GM12878 (cell line): ENCODE results near the gene ITSN1. TPM values are rescaled to one million over a fixed set of nuclear protein-coding genes. Genes with fewer than 3 reads are reported as not detected.

Experiments used
- ATAC-seq: fragments of 200-7000 bp; cut with Tn5 transposase; 3 replicates; pipeline ENCODE4 v1.9.1; 2020; ENCODE audit warnings: mild to moderate bottlenecking, moderate library complexity
- BruUV-seq: library from RNA; stranded (reverse); fragments of 400-500 nt; replicated peaks from 2 replicates; lab custom pipeline; 2021; lab: Mats Ljungman, UMichigan
- CTCF ChIA-PET: fragments of 300-600 bp; sonication (Branson Sonifier 250); formaldehyde crosslinking; extraction: SDS; loops from one replicate; lab custom pipeline; 2021; ENCODE audit warnings: inconsistent platforms; lab: Yijun Ruan, JAX
- POLR2A ChIA-PET: fragments of 350-600 bp; formaldehyde crosslinking; extraction: SDS; loops from one replicate; lab custom pipeline; 2021; ENCODE audit warnings: inconsistent platforms; lab: Charles Lee
- RAD21 ChIA-PET: fragments of 300-600 bp; sonication (Branson Sonifier 250); formaldehyde crosslinking; loops from one replicate; lab custom pipeline; 2023; ENCODE audit warnings: antibody characterized with exemption; ENCODE audit not compliant: unreplicated experiment; lab: Charles Lee
- SMC1A ChIA-PET: fragments of 300-600 bp; sonication (Branson Sonifier 250); formaldehyde crosslinking; loops from one replicate; lab custom pipeline; 2023; ENCODE audit not compliant: unreplicated experiment, uncharacterized antibody; lab: Charles Lee
- DNase-seq: peaks from one replicate; pipeline ENCODE4 v3.0.0-alpha.2; 2011; ENCODE audit warnings: low read depth, low spot score
- FAIRE-seq: peaks from 3 replicates; lab custom pipeline; 2011; peaks lifted over from hg19 to GRCh38; lab: Jason Lieb, UNC
- H2AFZ ChIP-seq: 2 replicates; pipeline ENCODE4 v1.6.0; 2011; ENCODE audit warnings: low read depth, low read length, control low read depth; ENCODE audit not compliant: control insufficient read depth
- H3K27ac ChIP-seq: 2 replicates; pipeline ENCODE4 v1.5.1; 2011; ENCODE audit warnings: control low read depth; ENCODE audit not compliant: control insufficient read depth, insufficient read depth
- H3K27me3 ChIP-seq, 2 experiments: replicated peaks in 1 of 2; 2 replicates each; pipeline versions ENCODE4 v1.6.0 to v1.6.1; 2011; ENCODE audit warnings: low read length in 1 of 2; ENCODE audit not compliant: control insufficient read depth in 2 of 2, insufficient read depth in 2 of 2
- H3K36me3 ChIP-seq, 2 experiments: 2 replicates each; pipeline ENCODE4 v1.5.1; 2011; ENCODE audit warnings: low read length in 1 of 2; ENCODE audit not compliant: control insufficient read depth in 2 of 2, insufficient read depth in 2 of 2
- H3K4me1 ChIP-seq: 2 replicates; pipeline ENCODE4 v1.6.1; 2011; ENCODE audit warnings: mild to moderate bottlenecking, low read length, moderate library complexity, mixed read lengths; ENCODE audit not compliant: control insufficient read depth, insufficient read depth
- H3K4me2 ChIP-seq: 2 replicates; pipeline ENCODE4 v1.6.0; 2011; ENCODE audit warnings: control low read depth; ENCODE audit not compliant: control insufficient read depth, insufficient read depth
- H3K4me3 ChIP-seq: fragments of 200-600 bp; sonication (generic); 2 replicates; pipeline ENCODE4 v1.5.1; 2016
- H3K79me2 ChIP-seq: 2 replicates; pipeline ENCODE4 v1.6.0; 2011; ENCODE audit warnings: low read length; ENCODE audit not compliant: control insufficient read depth, insufficient read depth
- H3K9ac ChIP-seq: 2 replicates; pipeline ENCODE4 v1.8.0; 2011; ENCODE audit warnings: low read length, control low read depth, mixed read lengths; ENCODE audit not compliant: control insufficient read depth, insufficient read depth
- H3K9me3 ChIP-seq: replicated peaks from 3 replicates; pipeline ENCODE4 v1.5.1; 2011; ENCODE audit warnings: mild to moderate bottlenecking, low read length; ENCODE audit not compliant: control insufficient read depth, insufficient read depth
- H4K20me1 ChIP-seq: 2 replicates; pipeline ENCODE4 v1.6.0; 2011; ENCODE audit not compliant: control insufficient read depth, insufficient read depth
- BACH1 ChIP-seq: fragments of 450-650 bp; IDR thresholded peaks from 2 replicates; pipeline ENCODE4 v1.6.1; 2017; ENCODE audit warnings: mild to moderate bottlenecking, borderline replicate concordance
- BMI1 ChIP-seq: fragments of 450-650 bp; IDR thresholded peaks from 2 replicates; pipeline ENCODE4 v1.6.1; 2016; ENCODE audit warnings: mild to moderate bottlenecking, moderate library complexity, borderline replicate concordance
- CREB1 ChIP-seq: IDR thresholded peaks from 2 replicates; pipeline ENCODE4 v1.6.1; 2012; ENCODE audit warnings: low read depth, mild to moderate bottlenecking, inconsistent platforms
- CREM ChIP-seq: IDR thresholded peaks from 2 replicates; pipeline ENCODE4 v1.6.1; 2014; ENCODE audit warnings: antibody characterized with exemption, low read depth
- GABPA ChIP-seq: IDR thresholded peaks from 2 replicates; pipeline ENCODE4 v1.6.1; 2014; ENCODE audit warnings: antibody characterized with exemption, low read depth, mild to moderate bottlenecking, inconsistent platforms
- NFXL1 ChIP-seq: fragments of 450-650 bp; IDR thresholded peaks from 2 replicates; pipeline ENCODE4 v1.6.1; 2017; ENCODE audit warnings: antibody characterized with exemption, mild to moderate bottlenecking, borderline replicate concordance
- NR2F1 ChIP-seq: fragments of 450-650 bp; conservative IDR thresholded peaks from 2 replicates; pipeline ENCODE4 v1.6.1; 2017; ENCODE audit warnings: mild to moderate bottlenecking
- RAD21 ChIP-seq: IDR thresholded peaks from 2 replicates; pipeline ENCODE4 v1.6.1; 2011; ENCODE audit warnings: mild to moderate bottlenecking, low read depth, low read length, moderate library complexity; ENCODE audit not compliant: insufficient read depth
- RB1 ChIP-seq: fragments of 450-650 bp; formaldehyde crosslinking; IDR thresholded peaks from 2 replicates; pipeline ENCODE4 v1.6.1; 2017; ENCODE audit warnings: mild to moderate bottlenecking, borderline replicate concordance
- TCF3 ChIP-seq: IDR thresholded peaks from 2 replicates; pipeline ENCODE4 v1.6.1; 2012; ENCODE audit warnings: low read depth, mild to moderate bottlenecking, low read length, borderline replicate concordance; ENCODE audit not compliant: insufficient read depth
- ZBED1 ChIP-seq: IDR thresholded peaks from 2 replicates; pipeline ENCODE4 v1.6.1; 2016; ENCODE audit warnings: borderline replicate concordance
- WGBS: methylation state at CpG from one replicate; pipeline ENCODE4 v1.1.6; 2016; ENCODE audit warnings: low lambda C conversion rate; ENCODE audit not compliant: insufficient replicate concordance, insufficient coverage; ENCODE audit errors: missing lambda C conversion rate; 5-methylcytosine and 5-hydroxymethylcytosine counted together
- in situ Hi-C: fragments of 300-500 bp; cut with MboI; formaldehyde crosslinking; loops from 9 replicates; pipeline ENCODE4 v1.14.3; 2018; ENCODE audit warnings: mixed read lengths
- intact Hi-C: fragments of 100-400 bp; cut with micrococcal nuclease; formaldehyde crosslinking; loops from one replicate; pipeline ENCODE4 v1.14.2; 2022; ENCODE audit not compliant: unreplicated experiment
- polyA plus RNA-seq, 11 experiments: library from polyadenylated mRNA; depleted of rRNA in 4 of 11; unstranded in 6 of 11; stranded (reverse) in 5 of 11; fragments of >200 nt; fragmentation: Nextera tagmentation in 4 of 11; fragmentation: Illumina TruSeq in 1 of 11; extraction: Ambion mirVana in 4 of 11; extraction: Trizol in 1 of 11; gene quantifications; 1 replicate in 1 of 11; 2 replicates in 10 of 11; pipeline versions ENCODE4 v1.2.1 to v1.2.3, GENCODE V29; 2011 to 2016; ENCODE audit warnings: inconsistent platforms in 2 of 11, missing spikeins in 2 of 11, low read depth in 1 of 11
- total RNA-seq, 4 experiments: library from RNA; depleted of rRNA in 3 of 4; stranded (reverse); fragments of >200 nt in 3 of 4; fragmentation: Illumina TruSeq in 1 of 4; extraction: Trizol in 1 of 4; gene quantifications; 2 replicates each; pipeline versions ENCODE4 v1.2.1 to v1.2.3, GENCODE V29; 2013 to 2021
- TF ChIP-seq, protein P1 (sequence below): IDR thresholded peaks from 2 replicates; pipeline ENCODE4 v1.6.1; 2011; ENCODE audit warnings: borderline replicate concordance, low read depth, mild to moderate bottlenecking, moderate library complexity, mixed read lengths, low read length; ENCODE audit not compliant: insufficient read depth; ENCODE audit errors: extremely low read length
- TF ChIP-seq, protein P2 (sequence below): IDR thresholded peaks from 2 replicates; pipeline ENCODE4 v1.6.1; 2012; ENCODE audit warnings: improper control_type of control experiment, low read depth, low read length; ENCODE audit not compliant: insufficient replicate concordance
- TF ChIP-seq, protein P3 (sequence below): fragments of 450-650 bp; formaldehyde crosslinking; IDR thresholded peaks from 2 replicates; pipeline ENCODE4 v1.4.0; 2022; ENCODE audit warnings: mild to moderate bottlenecking, moderate library complexity

ITSN1 gene
- total and polyA plus RNA-seq, 10 of the 15 experiments (the other 5 are each of a cell fraction or from before 2014, with no cell fraction given): 0.89 to 10.6 (median 4.8) TPM

DNA sequence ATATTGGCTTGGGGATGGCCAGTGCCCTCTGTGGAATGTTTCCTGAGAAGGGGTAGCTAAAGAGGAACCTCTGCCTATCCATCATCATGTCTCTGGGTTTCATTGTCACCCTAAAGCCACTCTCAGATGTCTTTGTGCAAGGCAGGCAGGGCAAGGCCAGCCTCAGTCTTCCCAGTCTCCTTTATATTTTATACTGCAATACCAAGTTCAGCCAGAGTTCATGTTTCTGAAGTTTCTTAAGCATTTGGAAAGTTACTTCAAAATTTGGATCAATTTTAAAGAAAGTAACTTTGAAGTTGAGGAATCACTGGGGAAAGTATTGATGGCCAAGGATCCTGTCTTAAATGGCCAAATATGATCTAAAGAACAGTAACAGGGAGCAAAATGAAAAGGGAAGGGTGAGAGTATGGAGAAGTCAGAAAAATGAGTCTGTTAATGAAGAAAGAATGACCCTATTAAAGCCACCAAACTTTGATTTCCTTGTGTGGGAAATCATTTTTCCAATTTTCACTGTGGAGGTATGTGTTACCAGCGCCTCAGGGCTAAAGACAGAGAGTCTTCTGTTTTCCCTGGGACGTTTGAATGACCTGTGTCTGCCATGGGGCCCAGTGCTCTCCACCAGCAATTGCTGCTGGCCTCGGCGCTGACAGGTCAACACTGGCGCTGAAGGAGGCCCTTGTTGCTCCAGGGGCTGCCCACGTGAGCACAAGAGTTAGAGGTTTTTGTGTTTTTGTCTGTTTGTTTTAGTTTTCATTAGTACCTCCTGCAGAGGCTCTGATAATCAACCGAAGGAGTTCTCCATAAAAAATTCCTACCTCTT is 179.4 kb downstream of the ITSN1 start:
- in situ Hi-C loops: no loop called here
- H3K9ac ChIP-seq: no peak overlapping the region
- intact Hi-C loops: no loop called here
- H4K20me1 ChIP-seq: no peaks in the 10 kb centered on the region
- H3K79me2 ChIP-seq: no peaks in the 10 kb centered on the region
- H3K27me3 ChIP-seq: no peaks in the 10 kb centered on the region
- CTCF ChIA-PET: no interaction called here
- RAD21 ChIA-PET: no interaction called here
- H3K27ac ChIP-seq: no peak overlapping the region
- H3K4me2 ChIP-seq: no peak overlapping the region
- BruUV-seq: no TSS peak
- DNase-seq (no peak), ATAC-seq (no peak), FAIRE-seq (no peak)
- POLR2A ChIA-PET: no interaction called here
- 36% methylated on average over 7 of the region's 7 CpGs for WGBS
- H3K9me3 ChIP-seq: no peaks in the 10 kb centered on the region
- H2AFZ ChIP-seq: no peak overlapping the region
- no peaks in the 10 kb centered on the region for H3K4me1 ChIP-seq
- SMC1A ChIA-PET: no interaction called here
- H3K36me3 ChIP-seq: no peaks in the 10 kb centered on the region
- no peak overlapping the region for H3K4me3 ChIP-seq
- TF ChIP-seq, protein P1, sequence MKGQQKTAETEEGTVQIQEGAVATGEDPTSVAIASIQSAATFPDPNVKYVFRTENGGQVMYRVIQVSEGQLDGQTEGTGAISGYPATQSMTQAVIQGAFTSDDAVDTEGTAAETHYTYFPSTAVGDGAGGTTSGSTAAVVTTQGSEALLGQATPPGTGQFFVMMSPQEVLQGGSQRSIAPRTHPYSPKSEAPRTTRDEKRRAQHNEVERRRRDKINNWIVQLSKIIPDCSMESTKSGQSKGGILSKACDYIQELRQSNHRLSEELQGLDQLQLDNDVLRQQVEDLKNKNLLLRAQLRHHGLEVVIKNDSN: no peak
- no peak for TF ChIP-seq RB1
- TF ChIP-seq CREB1: no peak
- no peak for TF ChIP-seq GABPA
- TF ChIP-seq NFXL1: no peak
- TF ChIP-seq RAD21: no peak
- TF ChIP-seq, protein P2, sequence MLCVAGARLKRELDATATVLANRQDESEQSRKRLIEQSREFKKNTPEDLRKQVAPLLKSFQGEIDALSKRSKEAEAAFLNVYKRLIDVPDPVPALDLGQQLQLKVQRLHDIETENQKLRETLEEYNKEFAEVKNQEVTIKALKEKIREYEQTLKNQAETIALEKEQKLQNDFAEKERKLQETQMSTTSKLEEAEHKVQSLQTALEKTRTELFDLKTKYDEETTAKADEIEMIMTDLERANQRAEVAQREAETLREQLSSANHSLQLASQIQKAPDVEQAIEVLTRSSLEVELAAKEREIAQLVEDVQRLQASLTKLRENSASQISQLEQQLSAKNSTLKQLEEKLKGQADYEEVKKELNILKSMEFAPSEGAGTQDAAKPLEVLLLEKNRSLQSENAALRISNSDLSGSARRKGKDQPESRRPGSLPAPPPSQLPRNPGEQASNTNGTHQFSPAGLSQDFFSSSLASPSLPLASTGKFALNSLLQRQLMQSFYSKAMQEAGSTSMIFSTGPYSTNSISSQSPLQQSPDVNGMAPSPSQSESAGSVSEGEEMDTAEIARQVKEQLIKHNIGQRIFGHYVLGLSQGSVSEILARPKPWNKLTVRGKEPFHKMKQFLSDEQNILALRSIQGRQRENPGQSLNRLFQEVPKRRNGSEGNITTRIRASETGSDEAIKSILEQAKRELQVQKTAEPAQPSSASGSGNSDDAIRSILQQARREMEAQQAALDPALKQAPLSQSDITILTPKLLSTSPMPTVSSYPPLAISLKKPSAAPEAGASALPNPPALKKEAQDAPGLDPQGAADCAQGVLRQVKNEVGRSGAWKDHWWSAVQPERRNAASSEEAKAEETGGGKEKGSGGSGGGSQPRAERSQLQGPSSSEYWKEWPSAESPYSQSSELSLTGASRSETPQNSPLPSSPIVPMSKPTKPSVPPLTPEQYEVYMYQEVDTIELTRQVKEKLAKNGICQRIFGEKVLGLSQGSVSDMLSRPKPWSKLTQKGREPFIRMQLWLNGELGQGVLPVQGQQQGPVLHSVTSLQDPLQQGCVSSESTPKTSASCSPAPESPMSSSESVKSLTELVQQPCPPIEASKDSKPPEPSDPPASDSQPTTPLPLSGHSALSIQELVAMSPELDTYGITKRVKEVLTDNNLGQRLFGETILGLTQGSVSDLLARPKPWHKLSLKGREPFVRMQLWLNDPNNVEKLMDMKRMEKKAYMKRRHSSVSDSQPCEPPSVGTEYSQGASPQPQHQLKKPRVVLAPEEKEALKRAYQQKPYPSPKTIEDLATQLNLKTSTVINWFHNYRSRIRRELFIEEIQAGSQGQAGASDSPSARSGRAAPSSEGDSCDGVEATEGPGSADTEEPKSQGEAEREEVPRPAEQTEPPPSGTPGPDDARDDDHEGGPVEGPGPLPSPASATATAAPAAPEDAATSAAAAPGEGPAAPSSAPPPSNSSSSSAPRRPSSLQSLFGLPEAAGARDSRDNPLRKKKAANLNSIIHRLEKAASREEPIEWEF: no peak
- TF ChIP-seq, protein P3, sequence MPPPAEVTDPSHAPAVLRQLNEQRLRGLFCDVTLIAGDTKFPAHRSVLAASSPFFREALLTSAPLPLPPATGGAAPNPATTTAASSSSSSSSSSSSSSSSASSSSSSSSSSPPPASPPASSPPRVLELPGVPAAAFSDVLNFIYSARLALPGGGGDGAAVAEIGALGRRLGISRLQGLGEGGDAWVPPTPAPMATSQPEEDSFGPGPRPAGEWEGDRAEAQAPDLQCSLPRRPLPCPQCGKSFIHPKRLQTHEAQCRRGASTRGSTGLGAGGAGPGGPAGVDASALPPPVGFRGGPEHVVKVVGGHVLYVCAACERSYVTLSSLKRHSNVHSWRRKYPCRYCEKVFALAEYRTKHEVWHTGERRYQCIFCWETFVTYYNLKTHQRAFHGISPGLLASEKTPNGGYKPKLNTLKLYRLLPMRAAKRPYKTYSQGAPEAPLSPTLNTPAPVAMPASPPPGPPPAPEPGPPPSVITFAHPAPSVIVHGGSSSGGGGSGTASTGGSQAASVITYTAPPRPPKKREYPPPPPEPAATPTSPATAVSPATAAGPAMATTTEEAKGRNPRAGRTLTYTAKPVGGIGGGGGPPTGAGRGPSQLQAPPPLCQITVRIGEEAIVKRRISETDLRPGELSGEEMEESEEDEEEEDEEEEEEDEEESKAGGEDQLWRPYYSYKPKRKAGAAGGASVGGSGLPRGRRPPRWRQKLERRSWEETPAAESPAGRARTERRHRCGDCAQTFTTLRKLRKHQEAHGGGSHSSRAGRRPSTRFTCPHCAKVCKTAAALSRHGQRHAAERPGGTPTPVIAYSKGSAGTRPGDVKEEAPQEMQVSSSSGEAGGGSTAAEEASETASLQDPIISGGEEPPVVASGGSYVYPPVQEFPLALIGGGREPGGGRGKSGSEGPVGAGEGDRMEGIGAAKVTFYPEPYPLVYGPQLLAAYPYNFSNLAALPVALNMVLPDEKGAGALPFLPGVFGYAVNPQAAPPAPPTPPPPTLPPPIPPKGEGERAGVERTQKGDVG (CRISPR knock-in tag): no peak
- no peak for TF ChIP-seq CREM
- TF ChIP-seq BMI1: no peak
- TF ChIP-seq TCF3: no peak
- TF ChIP-seq ZBED1: no peak
- TF ChIP-seq NR2F1: no peak
- no peak for TF ChIP-seq BACH1
